Measurements from ENCODE around the gene FBXL20.

FBXL20 gene

DNA sequence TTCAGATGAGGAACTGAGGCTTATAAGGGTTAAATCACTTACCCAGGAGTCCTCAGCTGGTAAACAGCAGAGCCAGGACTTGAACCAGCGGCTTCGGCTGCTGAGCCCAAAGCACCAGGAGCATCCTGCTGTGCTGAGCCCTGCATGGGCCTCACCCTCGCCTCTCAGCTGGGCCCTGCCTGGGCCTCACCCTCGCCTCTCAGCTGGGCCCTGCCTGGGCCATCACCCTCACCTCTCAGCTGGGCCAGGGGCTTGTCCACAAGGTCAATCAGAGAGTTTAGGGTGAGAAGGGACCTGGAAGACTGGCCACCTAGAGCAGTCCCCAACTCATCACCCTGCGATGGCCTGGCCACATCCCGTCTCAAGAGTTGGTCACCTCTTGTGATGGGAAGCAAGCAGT lies 179.9 kb downstream of the FBXL20 start:
- TF ChIP-seq, protein P1, sequence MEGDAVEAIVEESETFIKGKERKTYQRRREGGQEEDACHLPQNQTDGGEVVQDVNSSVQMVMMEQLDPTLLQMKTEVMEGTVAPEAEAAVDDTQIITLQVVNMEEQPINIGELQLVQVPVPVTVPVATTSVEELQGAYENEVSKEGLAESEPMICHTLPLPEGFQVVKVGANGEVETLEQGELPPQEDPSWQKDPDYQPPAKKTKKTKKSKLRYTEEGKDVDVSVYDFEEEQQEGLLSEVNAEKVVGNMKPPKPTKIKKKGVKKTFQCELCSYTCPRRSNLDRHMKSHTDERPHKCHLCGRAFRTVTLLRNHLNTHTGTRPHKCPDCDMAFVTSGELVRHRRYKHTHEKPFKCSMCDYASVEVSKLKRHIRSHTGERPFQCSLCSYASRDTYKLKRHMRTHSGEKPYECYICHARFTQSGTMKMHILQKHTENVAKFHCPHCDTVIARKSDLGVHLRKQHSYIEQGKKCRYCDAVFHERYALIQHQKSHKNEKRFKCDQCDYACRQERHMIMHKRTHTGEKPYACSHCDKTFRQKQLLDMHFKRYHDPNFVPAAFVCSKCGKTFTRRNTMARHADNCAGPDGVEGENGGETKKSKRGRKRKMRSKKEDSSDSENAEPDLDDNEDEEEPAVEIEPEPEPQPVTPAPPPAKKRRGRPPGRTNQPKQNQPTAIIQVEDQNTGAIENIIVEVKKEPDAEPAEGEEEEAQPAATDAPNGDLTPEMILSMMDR (IDR thresholded peaks at IDR 0.05; ENCODE audit: insufficient read depth, low read depth, low read length, missing control alignments): no peak
- H3K4me3 ChIP-seq (ENCODE audit: low read length): no peak overlapping the region
- no peak for DNase-seq (ENCODE audit: low read depth)

DNA sequence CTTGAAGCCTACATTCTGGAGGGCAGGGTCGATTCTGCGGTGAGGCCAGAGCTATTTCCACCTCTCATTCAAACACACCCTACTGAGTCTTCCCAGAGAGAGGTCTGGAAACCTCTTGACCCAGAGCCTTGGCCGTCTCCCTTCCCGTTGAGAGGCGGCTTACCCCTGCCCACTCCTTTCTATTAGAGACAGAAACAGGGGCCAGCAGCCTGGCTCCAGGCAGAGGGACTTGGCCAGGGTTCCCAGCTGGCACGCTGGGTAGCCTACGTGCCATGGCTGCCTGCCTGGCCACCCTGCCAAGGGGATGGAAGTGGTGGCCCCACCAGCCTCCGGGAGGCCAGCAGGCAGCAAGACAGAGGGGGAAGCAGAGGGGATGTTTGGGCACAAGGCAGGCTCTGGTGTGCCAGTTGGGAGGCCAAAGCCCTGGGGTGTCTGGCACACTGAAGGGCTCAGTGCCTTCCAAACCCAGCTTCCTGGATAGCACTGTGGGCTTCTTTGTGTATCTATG lies 181.7 kb downstream of the FBXL20 start:
- TF ChIP-seq, protein P1 (IDR thresholded peaks at IDR 0.05; ENCODE audit: insufficient read depth, low read depth, low read length, missing control alignments): no peak
- no peak for DNase-seq (ENCODE audit: low read depth)
- H3K4me3 ChIP-seq (ENCODE audit: low read length): no peak overlapping the region

DNA sequence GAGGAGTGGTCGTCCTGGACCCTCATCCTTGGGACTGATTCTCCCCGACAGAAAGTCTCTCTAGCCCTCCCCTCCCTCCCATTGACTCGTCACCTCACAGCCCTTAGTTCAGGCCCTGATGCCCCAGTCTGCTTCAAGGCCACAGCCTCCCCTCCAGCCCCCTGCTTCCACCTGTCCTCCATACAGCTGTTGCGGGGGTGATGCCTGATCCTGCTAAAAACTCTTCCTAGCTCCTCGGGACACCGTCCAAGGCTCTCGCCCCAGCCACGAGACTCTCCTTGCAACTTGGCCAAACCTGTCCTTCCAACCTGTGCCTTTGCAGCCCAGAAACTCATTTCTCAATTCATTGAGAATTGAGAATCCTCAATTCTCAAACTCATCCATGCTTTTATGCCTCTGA lies 182.5 kb downstream of the FBXL20 start:
- no peak for DNase-seq (ENCODE audit: low read depth)
- TF ChIP-seq, protein P1 (IDR thresholded peaks at IDR 0.05; ENCODE audit: insufficient read depth, low read depth, low read length, missing control alignments): no peak
- H3K4me3 ChIP-seq (ENCODE audit: low read length): no peak overlapping the region

DNA sequence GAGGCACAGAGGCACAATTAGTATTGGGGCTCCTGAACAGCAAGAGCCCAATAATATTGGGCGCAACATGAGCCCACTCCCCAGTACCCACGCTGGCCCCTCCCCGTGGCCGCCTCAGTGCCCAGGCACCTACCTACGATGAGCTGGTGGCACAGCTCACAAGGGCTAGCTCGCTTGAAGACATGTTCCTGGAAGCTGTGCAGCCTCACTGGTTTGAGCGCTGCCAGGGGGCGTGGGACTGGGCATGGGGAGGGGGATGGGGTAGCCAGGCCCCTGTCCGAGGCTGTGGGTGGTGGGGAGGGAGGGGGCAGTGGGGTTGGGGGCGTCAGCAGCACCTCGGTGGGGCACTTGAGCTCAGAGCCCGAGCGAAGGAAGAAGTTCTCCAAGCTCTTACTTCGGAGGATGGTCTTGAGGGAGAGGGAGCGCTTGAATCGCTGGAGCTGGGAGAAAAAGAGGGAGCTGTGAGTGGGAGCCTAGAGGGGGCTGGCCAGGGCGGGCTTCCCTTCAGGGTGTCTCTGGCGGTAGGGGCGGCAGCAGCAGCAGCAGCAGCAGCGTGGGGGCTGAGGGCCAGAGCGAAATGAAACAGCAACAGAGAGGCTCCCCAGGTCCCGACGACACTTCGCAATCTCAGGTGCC lies 183.6 kb downstream of the FBXL20 start:
- H3K4me3 ChIP-seq (ENCODE audit: low read length): no peak overlapping the region
- no peak for DNase-seq (ENCODE audit: low read depth)
- TF ChIP-seq, protein P1 (IDR thresholded peaks at IDR 0.05; ENCODE audit: insufficient read depth, low read depth, low read length, missing control alignments): no peak

DNA sequence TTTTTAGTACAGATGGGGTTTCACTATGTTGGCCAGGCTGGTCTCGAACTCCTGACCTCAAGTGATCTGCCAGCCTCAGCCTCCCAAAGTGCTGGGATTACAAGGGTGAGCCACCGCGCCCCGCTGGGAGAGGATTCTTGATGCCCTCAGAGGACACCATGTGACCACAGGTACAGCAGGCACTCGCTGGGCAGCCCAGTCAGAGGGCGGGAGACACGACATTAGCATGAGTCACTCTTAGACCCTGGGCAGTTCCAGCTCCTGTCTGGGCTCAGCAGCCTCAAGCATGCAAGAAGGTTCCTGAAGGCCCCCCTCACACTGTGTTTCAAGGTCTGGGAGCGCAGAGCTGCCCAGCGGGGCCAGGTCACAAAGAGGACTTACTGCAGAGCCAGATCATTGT lies 187.6 kb downstream of the FBXL20 start:
- DNase-seq (ENCODE audit: low read depth): peak; percentile 61
- TF ChIP-seq, protein P1 (IDR thresholded peaks at IDR 0.05; ENCODE audit: insufficient read depth, low read depth, low read length, missing control alignments): no peak
- no peak overlapping the region for H3K4me3 ChIP-seq (ENCODE audit: low read length)

DNA sequence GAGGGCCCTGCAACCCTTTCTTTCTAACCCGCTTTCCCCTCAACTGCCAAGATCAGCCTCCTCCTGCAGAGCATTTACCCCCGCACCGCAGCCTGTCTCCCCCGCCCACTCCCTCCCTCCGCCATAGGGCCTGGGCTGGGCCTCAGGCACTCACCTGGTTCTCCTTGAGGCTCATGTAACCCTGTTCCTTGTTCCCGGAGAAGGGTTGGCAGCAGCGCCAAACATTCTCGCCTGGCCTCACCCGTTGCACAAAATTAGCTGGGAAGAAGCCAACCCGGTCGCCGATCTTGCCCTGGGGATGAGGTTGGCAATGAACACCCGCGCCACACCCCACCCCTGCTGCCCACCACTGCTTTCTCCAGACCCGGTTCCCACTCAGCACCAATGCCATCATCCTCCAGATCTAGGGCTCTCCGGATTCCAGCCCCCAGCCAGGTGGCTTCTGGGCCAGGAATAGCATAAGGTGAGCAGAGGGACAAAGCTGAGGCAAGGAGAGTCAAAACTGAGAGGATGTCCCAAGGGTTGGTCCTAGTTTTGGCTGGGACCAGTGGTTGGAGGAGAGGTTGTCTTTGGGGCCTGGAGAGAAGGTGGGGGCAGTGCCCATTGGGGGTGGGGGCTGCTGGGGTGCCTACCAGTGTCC lies 188.5 kb downstream of the FBXL20 start:
- TF ChIP-seq, protein P1 (IDR thresholded peaks at IDR 0.05; ENCODE audit: insufficient read depth, low read depth, low read length, missing control alignments): no peak
- DNase-seq (ENCODE audit: low read depth): peak; percentile 37
- H3K4me3 ChIP-seq (ENCODE audit: low read length): no peak overlapping the region

Data from epithelial cell of esophagus (primary cell).